ENCODE measurements around the gene GTF2A1L.

GTF2A1L gene

GRCh38 chr2:48719480-48720177 is 102.0 kb downstream of the GTF2A1L start:
- no peak for TF ChIP-seq CTCF (IDR thresholded peaks at IDR 0.05; ENCODE audit: insufficient read depth, missing control alignments)
- FAIRE-seq (no peak), DNase-seq (ENCODE audit: insufficient read length, low spot score) (no peak)

GRCh38 chr2:48721158-48721557 is 103.5 kb downstream of the GTF2A1L start:
- DNase-seq (ENCODE audit: insufficient read length, low spot score) = no peak
- no peak for TF ChIP-seq CTCF (IDR thresholded peaks at IDR 0.05; ENCODE audit: insufficient read depth, missing control alignments)
- FAIRE-seq = no peak

GRCh38 chr2:48722391-48722790 is 104.7 kb downstream of the GTF2A1L start:
- FAIRE-seq (no peak), DNase-seq (ENCODE audit: insufficient read length, low spot score) (no peak)
- no peak for TF ChIP-seq CTCF (IDR thresholded peaks at IDR 0.05; ENCODE audit: insufficient read depth, missing control alignments)

GRCh38 chr2:48723129-48723528 is 105.5 kb downstream of the GTF2A1L start:
- no peak for TF ChIP-seq CTCF (IDR thresholded peaks at IDR 0.05; ENCODE audit: insufficient read depth, missing control alignments)
- DNase-seq (ENCODE audit: insufficient read length, low spot score) = no peak
- FAIRE-seq = no peak

- TF ChIP-seq CTCF (IDR thresholded peaks at IDR 0.05; ENCODE audit: insufficient read depth, missing control alignments) = no peak
- no peak for DNase-seq (ENCODE audit: insufficient read length, low spot score)
- no peak for FAIRE-seq
Observed at GRCh38 chr2:48724278-48724677, 106.6 kb downstream of the GTF2A1L start.

GRCh38 chr2:48725696-48726494 is 108.2 kb downstream of the GTF2A1L start:
- DNase-seq (ENCODE audit: insufficient read length, low spot score) (no peak), FAIRE-seq (no peak)
- TF ChIP-seq CTCF (IDR thresholded peaks at IDR 0.05; ENCODE audit: insufficient read depth, missing control alignments) = no peak

GRCh38 chr2:48727560-48727959 is 109.9 kb downstream of the GTF2A1L start:
- FAIRE-seq = no peak
- no peak for DNase-seq (ENCODE audit: insufficient read length, low spot score)
- TF ChIP-seq CTCF (IDR thresholded peaks at IDR 0.05; ENCODE audit: insufficient read depth, missing control alignments) = no peak

Data from D721Med (cell line).